Astrocyte of the spinal cord (primary cell): Measurements from ENCODE around the gene DPH5.

Source experiments
- DNase-seq: peaks from one replicate; pipeline ENCODE4 v3.0.0; 2011; ENCODE audit warnings: low read depth, low spot score
- H3K4me3 ChIP-seq: 2 replicates; pipeline ENCODE4 v1.5.1; 2011; ENCODE audit warnings: low read depth, mild to moderate bottlenecking, low read length, moderate library complexity
- CTCF ChIP-seq: IDR thresholded peaks from 2 replicates; pipeline ENCODE4 v1.5.1; 2012; ENCODE audit warnings: low read depth, mild to moderate bottlenecking, low read length, inconsistent platforms
- in situ Hi-C: cut with HindIII; loops from 2 replicates; pipeline ENCODE4 v1.10.0; 2017; ENCODE audit warnings: low sequenced_read_pairs

The DPH5 gene

DNA sequence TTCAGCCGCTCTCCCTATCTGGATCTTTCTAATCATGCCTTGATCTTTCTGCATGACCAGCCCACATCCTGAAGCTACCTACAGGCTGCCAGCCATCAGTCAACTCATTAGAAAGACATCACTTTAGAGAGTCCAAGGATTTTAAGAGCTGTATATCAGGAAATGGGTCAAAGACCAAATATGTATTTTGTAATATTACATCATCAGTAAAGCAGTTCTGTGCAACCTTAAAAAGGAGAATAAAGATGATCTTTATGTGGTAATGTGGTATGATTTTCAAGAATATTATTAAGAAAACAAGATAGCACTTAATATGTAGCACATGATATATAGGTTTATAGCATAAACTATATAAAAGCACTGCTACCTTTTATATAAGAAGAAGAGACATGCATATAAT lies 82.1 kb downstream of the DPH5 start:
- in situ Hi-C loops = no loop called here
- no peak for DNase-seq
- H3K4me3 ChIP-seq = no peak overlapping the region
- TF ChIP-seq CTCF = no peak

DNA sequence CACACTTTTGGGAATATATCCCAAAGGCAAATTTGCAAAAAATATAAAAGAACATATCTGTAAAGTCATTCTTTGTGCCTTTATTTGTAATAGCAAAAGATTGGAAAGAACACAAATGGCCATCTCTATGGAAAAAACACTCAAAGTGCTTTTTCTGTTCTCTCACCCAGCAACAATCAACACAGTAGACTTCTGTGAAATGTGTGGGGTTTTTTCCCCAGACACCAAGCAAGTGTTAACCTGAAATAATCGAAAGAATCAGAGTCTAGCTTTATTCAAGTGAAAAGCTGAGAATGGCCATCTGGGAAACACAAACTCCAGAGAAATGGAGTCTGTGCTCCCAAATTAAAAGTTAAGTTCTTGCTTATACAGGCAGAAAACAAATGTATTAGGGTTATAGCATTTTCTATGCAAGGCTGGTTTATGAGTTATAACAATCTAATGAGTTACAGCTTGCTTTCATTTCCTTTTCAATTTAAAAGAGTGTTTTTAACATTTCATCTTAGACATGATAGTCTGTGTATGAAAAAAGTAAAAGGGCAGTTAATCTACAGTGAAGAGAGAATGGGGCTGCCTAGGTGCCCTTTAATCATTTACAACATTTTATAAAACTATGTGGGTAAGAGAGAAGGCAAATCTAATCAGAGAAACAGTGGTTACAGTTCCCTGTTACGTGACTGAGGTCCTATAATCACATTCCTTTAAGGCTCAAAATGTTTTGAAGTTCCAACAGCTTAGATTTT lies 83.1 kb downstream of the DPH5 start:
- no peak for TF ChIP-seq CTCF
- in situ Hi-C loops = no loop called here
- DNase-seq = no peak
- no peak overlapping the region for H3K4me3 ChIP-seq

GRCh38 chr1:100941580-100942216 lies 83.9 kb downstream of the DPH5 start:
- no peak overlapping the region for H3K4me3 ChIP-seq
- no peak for DNase-seq
- in situ Hi-C loops = no loop called here
- TF ChIP-seq CTCF = no peak

GRCh38 chr1:100941098-100941527 lies 84.5 kb downstream of the DPH5 start:
- no peak overlapping the region for H3K4me3 ChIP-seq
- no peak for TF ChIP-seq CTCF
- in situ Hi-C loops = no loop called here
- no peak for DNase-seq
